ENCODE results near the gene KIF9.

DNA sequence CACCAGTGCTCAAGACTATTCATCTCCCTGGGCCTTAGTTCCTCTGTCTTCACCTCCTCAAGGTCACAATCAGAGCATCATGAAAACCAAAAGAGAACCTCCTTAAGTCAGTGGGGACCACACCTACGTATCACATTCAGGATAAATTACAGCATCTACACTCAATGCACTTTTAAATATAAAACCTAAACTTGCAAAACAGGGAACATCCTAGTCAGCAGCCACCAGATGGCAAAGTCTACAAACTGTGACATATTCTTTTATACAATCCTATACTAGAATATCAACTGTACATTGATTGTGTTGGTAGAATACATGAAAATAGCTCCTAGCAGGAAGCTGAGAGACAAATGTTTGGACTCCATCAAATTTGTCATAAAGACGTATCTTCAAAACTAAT lies 7.9 kb downstream of the KIF9 start:
- TF ChIP-seq CTCF (IDR thresholded peaks at IDR 0.05) (no peak), POLR2AphosphoS5 (IDR thresholded peaks at IDR 0.05; ENCODE audit: low read depth, low read length) (no peak), TCF7L2 (IDR thresholded peaks at IDR 0.05; ENCODE audit: low read depth, low read length) (no peak)
- TF ChIP-seq, protein P1, sequence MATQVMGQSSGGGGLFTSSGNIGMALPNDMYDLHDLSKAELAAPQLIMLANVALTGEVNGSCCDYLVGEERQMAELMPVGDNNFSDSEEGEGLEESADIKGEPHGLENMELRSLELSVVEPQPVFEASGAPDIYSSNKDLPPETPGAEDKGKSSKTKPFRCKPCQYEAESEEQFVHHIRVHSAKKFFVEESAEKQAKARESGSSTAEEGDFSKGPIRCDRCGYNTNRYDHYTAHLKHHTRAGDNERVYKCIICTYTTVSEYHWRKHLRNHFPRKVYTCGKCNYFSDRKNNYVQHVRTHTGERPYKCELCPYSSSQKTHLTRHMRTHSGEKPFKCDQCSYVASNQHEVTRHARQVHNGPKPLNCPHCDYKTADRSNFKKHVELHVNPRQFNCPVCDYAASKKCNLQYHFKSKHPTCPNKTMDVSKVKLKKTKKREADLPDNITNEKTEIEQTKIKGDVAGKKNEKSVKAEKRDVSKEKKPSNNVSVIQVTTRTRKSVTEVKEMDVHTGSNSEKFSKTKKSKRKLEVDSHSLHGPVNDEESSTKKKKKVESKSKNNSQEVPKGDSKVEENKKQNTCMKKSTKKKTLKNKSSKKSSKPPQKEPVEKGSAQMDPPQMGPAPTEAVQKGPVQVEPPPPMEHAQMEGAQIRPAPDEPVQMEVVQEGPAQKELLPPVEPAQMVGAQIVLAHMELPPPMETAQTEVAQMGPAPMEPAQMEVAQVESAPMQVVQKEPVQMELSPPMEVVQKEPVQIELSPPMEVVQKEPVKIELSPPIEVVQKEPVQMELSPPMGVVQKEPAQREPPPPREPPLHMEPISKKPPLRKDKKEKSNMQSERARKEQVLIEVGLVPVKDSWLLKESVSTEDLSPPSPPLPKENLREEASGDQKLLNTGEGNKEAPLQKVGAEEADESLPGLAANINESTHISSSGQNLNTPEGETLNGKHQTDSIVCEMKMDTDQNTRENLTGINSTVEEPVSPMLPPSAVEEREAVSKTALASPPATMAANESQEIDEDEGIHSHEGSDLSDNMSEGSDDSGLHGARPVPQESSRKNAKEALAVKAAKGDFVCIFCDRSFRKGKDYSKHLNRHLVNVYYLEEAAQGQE (IDR thresholded peaks at IDR 0.05; ENCODE audit: insufficient read depth in 1 of 2, low read depth in 2 of 2, low read length in 1 of 2) = no peak
